DND-41 (cell line): ENCODE data around the gene TCERG1L.

Source experiments
- ATAC-seq: fragments of 200-7000 bp; cut with Tn5 transposase; 3 replicates; pipeline ENCODE4 v1.9.1; 2021; ENCODE audit warnings: low read depth; ENCODE audit not compliant: insufficient read depth
- DNase-seq: peaks from one replicate; pipeline ENCODE4 v3.0.0-alpha.2; 2020
- H2AFZ ChIP-seq: 2 replicates; pipeline ENCODE4 v1.6.0; 2012; ENCODE audit warnings: low read depth, low read length
- H3K27ac ChIP-seq: 2 replicates; pipeline ENCODE4 v1.5.1; 2012; ENCODE audit warnings: low read length, inconsistent platforms
- H3K27me3 ChIP-seq: fragments of 200-600 bp; sonication (generic); 2 replicates; pipeline ENCODE4 v1.6.0; 2012; ENCODE audit warnings: low read length, mild to moderate bottlenecking, inconsistent platforms; ENCODE audit not compliant: insufficient read depth, poor library complexity
- H3K36me3 ChIP-seq: 2 replicates; pipeline ENCODE4 v1.5.1; 2012; ENCODE audit warnings: low read length, inconsistent platforms; ENCODE audit not compliant: insufficient read depth
- H3K4me1 ChIP-seq: 2 replicates; pipeline ENCODE4 v1.5.1; 2012; ENCODE audit warnings: mild to moderate bottlenecking, low read length; ENCODE audit not compliant: insufficient read depth
- H3K4me2 ChIP-seq: 2 replicates; pipeline ENCODE4 v1.6.0; 2012; ENCODE audit warnings: mild to moderate bottlenecking, moderate library complexity, low read length, inconsistent platforms; ENCODE audit not compliant: insufficient read depth
- H3K4me3 ChIP-seq, 2 experiments: fragments of 200-600 bp in 1 of 2; shearing (Covaris generic) in 1 of 2; 2 replicates each; pipeline ENCODE4 v1.5.1; 2012 to 2016; ENCODE audit warnings: inconsistent platforms in 2 of 2, low read length in 2 of 2, mild to moderate bottlenecking in 2 of 2, low read depth in 1 of 2, moderate library complexity in 1 of 2
- H3K79me2 ChIP-seq: 2 replicates; pipeline ENCODE4 v1.6.0; 2012; ENCODE audit warnings: low read length, inconsistent platforms; ENCODE audit not compliant: insufficient read depth
- H3K9ac ChIP-seq: 2 replicates; pipeline ENCODE4 v1.6.0; 2012; ENCODE audit warnings: low read depth, mild to moderate bottlenecking, inconsistent platforms, low read length, moderate library complexity
- H3K9me3 ChIP-seq: 2 replicates; pipeline ENCODE4 v1.5.1; 2012; ENCODE audit warnings: low read length, moderate library complexity, mild to moderate bottlenecking, inconsistent platforms; ENCODE audit not compliant: insufficient read depth, severe bottlenecking
- H4K20me1 ChIP-seq: 2 replicates; pipeline ENCODE4 v1.6.0; 2012; ENCODE audit warnings: low read length; ENCODE audit not compliant: insufficient read depth
- EZH2 ChIP-seq: IDR thresholded peaks from 3 replicates; pipeline ENCODE4 v1.6.1; 2012; ENCODE audit warnings: borderline replicate concordance, low read depth, mild to moderate bottlenecking, moderate library complexity, low read length, inconsistent platforms; ENCODE audit not compliant: severe bottlenecking
- TF ChIP-seq, protein P1 (sequence below): IDR thresholded peaks from 2 replicates; pipeline ENCODE4 v1.5.1; 2012; ENCODE audit warnings: borderline replicate concordance, low read length, moderate library complexity, mild to moderate bottlenecking; ENCODE audit not compliant: poor library complexity, severe bottlenecking; ENCODE audit errors: extremely low read depth

The TCERG1L gene

DNA sequence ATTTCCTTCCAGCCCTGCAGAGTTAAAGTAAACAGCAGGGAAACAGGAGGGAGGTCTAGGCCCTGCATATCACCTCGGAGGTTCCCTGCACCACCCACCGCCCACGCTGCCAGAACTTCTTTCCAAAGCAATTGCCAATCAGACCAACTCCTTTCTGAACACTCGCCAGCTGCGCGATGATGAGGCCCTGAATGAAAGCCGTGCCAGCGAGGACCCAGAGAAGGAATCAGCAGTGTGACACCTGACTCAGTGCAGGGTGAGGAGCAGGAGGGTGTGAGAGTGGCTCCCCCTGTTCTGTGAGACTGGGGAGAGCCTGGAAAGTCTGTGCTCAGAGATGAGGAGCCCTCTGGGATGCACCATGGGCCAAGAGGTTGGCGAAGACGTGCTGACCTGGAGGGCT is 3.3 kb upstream of the TCERG1L start:
- H3K4me1 ChIP-seq, result no peaks in the 10 kb centered on the region
- H3K27ac ChIP-seq, result no peak overlapping the region
- no peaks in the 10 kb centered on the region for H3K79me2 ChIP-seq
- H3K4me2 ChIP-seq, result no peak overlapping the region
- H4K20me1 ChIP-seq, result no peaks in the 10 kb centered on the region
- no peak for DNase-seq
- H2AFZ ChIP-seq, result no peak overlapping the region
- TF ChIP-seq EZH2, result no peak
- TF ChIP-seq, protein P1, sequence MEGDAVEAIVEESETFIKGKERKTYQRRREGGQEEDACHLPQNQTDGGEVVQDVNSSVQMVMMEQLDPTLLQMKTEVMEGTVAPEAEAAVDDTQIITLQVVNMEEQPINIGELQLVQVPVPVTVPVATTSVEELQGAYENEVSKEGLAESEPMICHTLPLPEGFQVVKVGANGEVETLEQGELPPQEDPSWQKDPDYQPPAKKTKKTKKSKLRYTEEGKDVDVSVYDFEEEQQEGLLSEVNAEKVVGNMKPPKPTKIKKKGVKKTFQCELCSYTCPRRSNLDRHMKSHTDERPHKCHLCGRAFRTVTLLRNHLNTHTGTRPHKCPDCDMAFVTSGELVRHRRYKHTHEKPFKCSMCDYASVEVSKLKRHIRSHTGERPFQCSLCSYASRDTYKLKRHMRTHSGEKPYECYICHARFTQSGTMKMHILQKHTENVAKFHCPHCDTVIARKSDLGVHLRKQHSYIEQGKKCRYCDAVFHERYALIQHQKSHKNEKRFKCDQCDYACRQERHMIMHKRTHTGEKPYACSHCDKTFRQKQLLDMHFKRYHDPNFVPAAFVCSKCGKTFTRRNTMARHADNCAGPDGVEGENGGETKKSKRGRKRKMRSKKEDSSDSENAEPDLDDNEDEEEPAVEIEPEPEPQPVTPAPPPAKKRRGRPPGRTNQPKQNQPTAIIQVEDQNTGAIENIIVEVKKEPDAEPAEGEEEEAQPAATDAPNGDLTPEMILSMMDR, result no peak
- no peak overlapping the region for H3K9ac ChIP-seq
- ATAC-seq, result no peak
- no peaks in the 10 kb centered on the region for H3K9me3 ChIP-seq
- no peaks in the 10 kb centered on the region for H3K27me3 ChIP-seq
- no peak overlapping the region for H3K4me3 ChIP-seq
- H3K36me3 ChIP-seq, result no peaks in the 10 kb centered on the region

GRCh38 chr10:131314148-131314547 is 2.6 kb upstream of the TCERG1L start:
- no peak overlapping the region for H3K9ac ChIP-seq
- H3K27ac ChIP-seq, result no peak overlapping the region
- H3K4me2 ChIP-seq, result no peak overlapping the region
- no peaks in the 10 kb centered on the region for H3K4me1 ChIP-seq
- no peaks in the 10 kb centered on the region for H3K9me3 ChIP-seq
- H4K20me1 ChIP-seq, result no peaks in the 10 kb centered on the region
- no peak overlapping the region for H3K4me3 ChIP-seq
- DNase-seq, result no peak
- no peak overlapping the region for H2AFZ ChIP-seq
- TF ChIP-seq EZH2, result no peak
- TF ChIP-seq, protein P1, result no peak
- no peak for ATAC-seq
- no peaks in the 10 kb centered on the region for H3K79me2 ChIP-seq
- H3K27me3 ChIP-seq, result no peaks in the 10 kb centered on the region
- H3K36me3 ChIP-seq, result no peaks in the 10 kb centered on the region

- Histone ChIP-seq H3K36me3 (no peaks in the 10 kb centered on the region), H3K4me2 (no peak overlapping the region), H3K27me3 (no peaks in the 10 kb centered on the region), H3K27ac (no peak overlapping the region), H2AFZ (no peak overlapping the region), H3K4me3 (no peak overlapping the region), H4K20me1 (no peaks in the 10 kb centered on the region), H3K9me3 (no peaks in the 10 kb centered on the region), H3K79me2 (no peaks in the 10 kb centered on the region), H3K9ac (no peak overlapping the region), H3K4me1 (no peaks in the 10 kb centered on the region)
- TF ChIP-seq, protein P1, result no peak
- ATAC-seq, result no peak
- DNase-seq, result no peak
These were observed 1.9 kb upstream of the TCERG1L start for GRCh38 chr10:131313377-131313776.

DNA sequence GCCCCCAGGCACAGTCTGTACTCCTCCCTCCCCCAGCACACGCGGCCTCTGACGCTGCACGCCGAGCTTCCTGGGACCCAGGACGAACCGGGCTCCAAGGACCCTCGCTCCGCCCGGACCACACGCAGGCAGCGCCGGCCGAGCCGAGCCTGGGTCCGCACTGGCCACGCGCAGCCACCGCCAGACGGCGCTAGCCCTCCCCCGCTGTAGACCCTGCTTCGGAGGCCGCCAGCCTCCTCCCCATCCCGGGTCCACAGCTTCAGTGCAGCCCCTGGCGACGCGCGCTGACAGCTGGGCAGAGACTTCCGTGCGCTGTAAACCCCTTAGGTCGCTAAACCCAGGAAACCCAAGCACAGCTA is 936 bp upstream of the TCERG1L start:
- ATAC-seq, result no peak
- Histone ChIP-seq H3K27ac (no peak overlapping the region), H3K36me3 (no peaks in the 10 kb centered on the region), H3K4me2 (no peak overlapping the region), H3K79me2 (no peaks in the 10 kb centered on the region), H3K9ac (no peak overlapping the region), H3K9me3 (no peaks in the 10 kb centered on the region), H2AFZ (no peak overlapping the region), H3K4me1 (no peaks in the 10 kb centered on the region), H3K4me3 (no peak overlapping the region), H4K20me1 (no peaks in the 10 kb centered on the region), H3K27me3 (no peaks in the 10 kb centered on the region)
- no peak for TF ChIP-seq EZH2
- TF ChIP-seq, protein P1, result no peak
- DNase-seq, result no peak
